HG03571 (cell line): ENCODE measurements around the gene COBL.
"Not testable (repeated sequence)": the region's sequence is repeated elsewhere in the genome, so short reads cannot be mapped to it uniquely, and the experiment has no call there.

Experiments
- ATAC-seq: cut with Tn5 transposase; IDR thresholded peaks from one replicate; pipeline ENCODE4 v1.9.1; 2021; ENCODE audit not compliant: unreplicated experiment

The COBL gene

GRCh38 chr7:51213618-51214017, 103.0 kb downstream of the COBL start:
- ATAC-seq = no peak

GRCh38 chr7:51210766-51211165, 105.8 kb downstream of the COBL start:
- no peak for ATAC-seq

- no peak for ATAC-seq
Observed at GRCh38 chr7:51209426-51209825, 107.2 kb downstream of the COBL start.

GRCh38 chr7:51208125-51208524, 108.5 kb downstream of the COBL start:
- not testable (repeated sequence) for ATAC-seq

- ATAC-seq = no peak
Observed at GRCh38 chr7:51198654-51199053, 118.0 kb downstream of the COBL start.

- no peak for ATAC-seq
Observed at GRCh38 chr7:51190969-51191368, 125.6 kb downstream of the COBL start.

GRCh38 chr7:51189777-51190176, 126.8 kb downstream of the COBL start:
- no peak for ATAC-seq

GRCh38 chr7:51188987-51189386, 127.6 kb downstream of the COBL start:
- ATAC-seq = no peak

- no peak for ATAC-seq
Observed at GRCh38 chr7:51187941-51188340, 128.7 kb downstream of the COBL start.

GRCh38 chr7:51186531-51186930, 130.1 kb downstream of the COBL start:
- ATAC-seq = no peak

- ATAC-seq = no peak
Observed at GRCh38 chr7:51182636-51183166, 133.9 kb downstream of the COBL start.

GRCh38 chr7:51180092-51180491, 136.5 kb downstream of the COBL start:
- ATAC-seq = no peak

GRCh38 chr7:51175992-51176388, 140.6 kb downstream of the COBL start:
- ATAC-seq = no peak

GRCh38 chr7:51175316-51175991, 141.2 kb downstream of the COBL start:
- no peak for ATAC-seq

- ATAC-seq = no peak
Observed at GRCh38 chr7:51165337-51165736, 151.3 kb downstream of the COBL start.

GRCh38 chr7:51162724-51163329, 153.8 kb downstream of the COBL start:
- peak; percentile 97 for ATAC-seq

GRCh38 chr7:51161937-51162336, 154.7 kb downstream of the COBL start:
- ATAC-seq = no peak

- ATAC-seq = no peak
Observed at GRCh38 chr7:51160990-51161615, 155.5 kb downstream of the COBL start.

GRCh38 chr7:51160411-51160810, 156.2 kb downstream of the COBL start:
- no peak for ATAC-seq

GRCh38 chr7:51158742-51159445, 157.7 kb downstream of the COBL start:
- ATAC-seq = no peak

- no peak for ATAC-seq
Observed at GRCh38 chr7:51158211-51158610, 158.4 kb downstream of the COBL start.

- no peak for ATAC-seq
Observed at GRCh38 chr7:51154201-51154600, 162.4 kb downstream of the COBL start.
